IPS DF 6.9 (cell line): Measurements from ENCODE around the gene KRTAP25-1.

Experiments used
- DNase-seq: peaks from one replicate; pipeline ENCODE4 v3.0.0-alpha.2; 2013; ENCODE audit warnings: low read depth, low spot score
- H3K27ac ChIP-seq: one replicate; pipeline ENCODE4 v1.5.1; 2013; ENCODE audit warnings: low read length, control low read depth
- H3K27me3 ChIP-seq: 2 replicates; pipeline ENCODE4 v1.6.1; 2013; ENCODE audit warnings: mild to moderate bottlenecking, low read length; ENCODE audit not compliant: control insufficient read depth, insufficient read depth
- H3K36me3 ChIP-seq: 2 replicates; pipeline ENCODE4 v1.6.1; 2013; ENCODE audit warnings: low read length; ENCODE audit not compliant: control insufficient read depth, insufficient read depth
- H3K4me1 ChIP-seq: 2 replicates; pipeline ENCODE4 v1.6.1; 2013; ENCODE audit warnings: low read length; ENCODE audit not compliant: control insufficient read depth, insufficient read depth
- H3K4me3 ChIP-seq: 2 replicates; pipeline ENCODE4 v1.5.1; 2013; ENCODE audit warnings: mild to moderate bottlenecking, low read length
- H3K9me3 ChIP-seq: 2 replicates; pipeline ENCODE4 v1.6.1; 2013; ENCODE audit warnings: low read length, inconsistent platforms; ENCODE audit not compliant: control insufficient read depth, insufficient read depth
- WGBS: extraction: QIAGEN DNeasy Blood & Tissue Kit; methylation state at CpG from one replicate; pipeline ENCODE4 v1.1.7; 2013; ENCODE audit warnings: mixed read lengths, missing lambda C conversion rate; ENCODE audit not compliant: insufficient read length, insufficient coverage; 5-methylcytosine and 5-hydroxymethylcytosine counted together

KRTAP25-1 gene

DNA sequence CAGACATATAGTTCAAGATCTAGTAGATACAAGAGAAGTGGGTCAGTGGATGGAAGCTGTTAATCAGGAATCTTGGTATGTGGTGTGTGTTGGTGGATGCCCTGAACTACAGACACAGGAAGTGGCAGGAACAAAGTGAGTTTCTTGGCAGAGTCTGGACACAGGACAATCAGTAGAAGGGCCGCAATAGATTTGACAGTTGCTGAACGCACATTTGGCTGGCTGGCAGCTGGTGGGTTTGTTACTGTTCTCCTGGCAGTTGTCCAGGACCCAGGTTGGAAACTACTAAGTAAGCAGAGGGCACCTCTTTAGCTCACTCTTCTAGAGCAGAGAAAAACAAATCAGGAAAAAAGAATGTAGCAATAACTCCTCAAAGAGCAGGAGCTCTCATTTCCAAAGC lies 17.6 kb upstream of the KRTAP25-1 start:
- Histone ChIP-seq H3K4me1 (no peaks in the 10 kb centered on the region), H3K27ac (no peak overlapping the region), H3K27me3 (no peaks in the 10 kb centered on the region), H3K4me3 (no peak overlapping the region), H3K9me3 (no peaks in the 10 kb centered on the region), H3K36me3 (no peaks in the 10 kb centered on the region)
- WGBS = no CpG with 5 or more reads among the region's 2 CpGs
- DNase-seq = no peak

DNA sequence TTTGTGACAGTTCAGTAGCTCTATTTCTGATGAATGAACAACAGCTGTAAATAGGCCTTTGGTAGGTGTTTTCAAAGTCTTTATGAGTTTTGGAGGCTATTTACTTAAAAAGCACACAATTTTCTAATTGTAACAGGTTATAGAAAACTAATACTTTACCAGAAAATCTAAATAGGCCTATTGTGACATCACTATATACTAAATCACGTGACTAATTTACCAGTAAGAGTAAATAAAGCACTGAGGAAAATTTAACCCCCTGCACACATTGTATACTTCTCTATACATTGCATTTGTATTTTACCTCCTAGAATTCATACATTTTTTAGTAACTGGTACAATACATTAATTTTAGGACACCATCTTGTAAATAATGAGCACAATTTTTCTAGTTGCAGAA lies 15.8 kb upstream of the KRTAP25-1 start:
- DNase-seq = no peak
- no peak overlapping the region for H3K27ac ChIP-seq
- H3K36me3 ChIP-seq = no peaks in the 10 kb centered on the region
- no peaks in the 10 kb centered on the region for H3K9me3 ChIP-seq
- H3K27me3 ChIP-seq = no peaks in the 10 kb centered on the region
- no CpG with 5 or more reads among the region's 1 CpG for WGBS
- H3K4me3 ChIP-seq = no peak overlapping the region
- H3K4me1 ChIP-seq = no peaks in the 10 kb centered on the region

DNA sequence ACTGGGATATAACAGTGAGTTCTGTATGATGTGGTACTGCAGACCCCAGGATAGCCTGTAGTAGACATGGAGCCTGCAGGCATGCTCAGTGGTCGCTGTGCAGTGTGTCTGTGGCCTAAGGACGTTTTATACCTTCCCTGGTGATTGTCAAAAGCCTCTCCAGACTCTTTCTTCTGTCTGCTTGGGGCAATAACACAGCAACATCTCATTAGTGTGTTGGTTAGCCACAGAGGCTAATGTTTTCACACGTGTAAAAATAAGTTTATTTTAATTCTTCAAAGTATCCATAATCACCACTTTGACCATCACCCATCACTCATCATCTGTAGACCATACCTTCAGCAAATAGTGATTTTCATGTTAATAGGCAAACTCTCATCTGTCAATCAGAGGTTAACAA lies 6.5 kb downstream of the KRTAP25-1 start, which contains the start of gene KRTAP24-1:
Gene KRTAP24-1, minus strand, starts transcription at position 101 of the 400 bp plus-strand sequence. Its CDS starts 18 bp downstream, at position 83.
- H3K4me3 ChIP-seq = no peak within 1 kb of the TSS
- peaks cover 2% of the 10 kb centered on the region; the same call in 1 of the 2 replicates for H3K9me3 ChIP-seq
- no peaks in the 10 kb centered on the region for H3K27me3 ChIP-seq
- H3K27ac ChIP-seq = no peak within 1 kb of the TSS
- no peaks in the 10 kb centered on the region for H3K36me3 ChIP-seq
- H3K4me1 ChIP-seq = no peaks in the 10 kb centered on the region
- no CpG with 5 or more reads among the region's 3 CpGs for WGBS
- no peak for DNase-seq

DNA sequence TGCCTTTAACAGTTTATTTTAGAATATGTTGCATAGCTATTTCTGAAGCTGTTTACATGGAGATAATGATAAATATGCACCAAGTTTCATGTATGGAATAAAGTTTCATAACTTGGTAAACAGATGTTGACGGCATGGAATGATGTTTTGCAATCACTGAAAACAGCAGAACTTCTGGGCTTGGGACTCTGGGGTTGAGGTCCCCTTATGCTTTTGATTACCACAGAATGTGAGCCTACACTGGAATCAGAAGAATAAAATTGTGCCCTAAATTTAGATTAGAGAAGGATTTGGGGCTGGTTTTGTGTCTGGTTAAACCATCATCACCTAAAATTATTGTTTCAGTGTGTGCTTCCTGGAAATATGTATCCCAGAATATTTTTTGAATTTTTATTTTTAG lies 17.7 kb downstream of the KRTAP25-1 start:
- no peak for DNase-seq
- H3K4me1 ChIP-seq = no peaks in the 10 kb centered on the region
- H3K27ac ChIP-seq = no peak overlapping the region
- H3K27me3 ChIP-seq = no peaks in the 10 kb centered on the region; the same call in 1 of the 2 replicates
- no CpG with 5 or more reads among the region's 1 CpG for WGBS
- no peaks in the 10 kb centered on the region for H3K36me3 ChIP-seq
- peaks cover 3% of the 10 kb centered on the region for H3K9me3 ChIP-seq
- no peak overlapping the region for H3K4me3 ChIP-seq

DNA sequence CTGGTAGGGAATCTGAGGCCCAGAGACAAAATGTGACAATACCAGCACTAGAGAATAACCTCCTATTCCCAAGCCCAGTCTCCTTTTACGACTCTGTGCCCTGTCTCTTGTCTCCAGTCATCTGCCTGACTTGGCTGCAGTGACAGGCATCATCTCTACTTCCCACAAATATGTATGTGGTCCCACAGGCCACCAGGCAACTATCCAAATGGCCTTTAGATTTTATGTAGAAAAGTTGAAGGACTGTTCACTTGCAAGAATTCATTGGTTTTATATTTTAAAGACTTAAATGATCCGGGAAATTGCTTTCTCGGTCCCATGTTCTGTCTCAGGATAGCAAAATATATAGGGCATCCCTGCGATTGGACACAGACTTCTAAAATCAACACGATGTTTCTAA lies 18.2 kb downstream of the KRTAP25-1 start:
- Histone ChIP-seq H3K36me3 (no peaks in the 10 kb centered on the region), H3K9me3 (peaks cover 3% of the 10 kb centered on the region), H3K4me3 (no peak overlapping the region), H3K27me3 (no peaks in the 10 kb centered on the region; the same call in 1 of the 2 replicates), H3K4me1 (no peaks in the 10 kb centered on the region), H3K27ac (no peak overlapping the region)
- no peak for DNase-seq
- WGBS = no CpG with 5 or more reads among the region's 5 CpGs

DNA sequence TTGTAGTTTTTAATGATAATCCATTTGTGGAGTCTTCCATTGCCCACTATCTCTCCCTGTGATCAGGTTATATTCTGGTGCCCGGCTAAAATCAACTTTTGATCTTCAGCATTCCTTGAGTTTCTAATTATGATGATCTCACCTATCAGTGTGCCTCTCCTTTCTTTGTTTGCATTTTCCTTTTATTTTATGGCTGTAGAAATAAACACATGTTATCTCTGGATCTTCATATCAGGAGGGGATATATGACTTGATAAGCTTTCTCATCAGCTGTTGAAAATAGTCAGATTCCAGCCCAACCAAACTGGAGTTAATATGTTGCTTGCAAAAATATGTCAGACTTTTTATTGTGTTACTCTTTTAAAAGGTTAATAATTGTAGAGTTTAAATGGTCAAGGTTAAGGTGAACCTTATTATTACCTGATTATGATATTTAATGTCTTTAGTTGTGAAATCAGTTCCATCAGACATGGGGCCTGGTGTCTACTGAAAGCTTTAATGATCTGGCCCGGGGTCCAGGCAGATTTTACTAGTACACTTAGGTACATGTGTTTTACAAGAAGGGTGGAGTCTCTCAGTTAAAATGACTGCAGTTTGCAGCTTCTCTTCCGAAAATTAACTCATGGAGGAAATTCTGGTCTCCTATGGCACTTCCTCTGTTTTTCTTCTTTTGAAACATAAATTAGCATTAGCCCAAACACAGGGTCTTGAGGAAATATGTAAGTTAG lies 19.3 kb downstream of the KRTAP25-1 start:
- H3K9me3 ChIP-seq = peaks cover 3% of the 10 kb centered on the region
- H3K27me3 ChIP-seq = no peaks in the 10 kb centered on the region
- H3K36me3 ChIP-seq = no peaks in the 10 kb centered on the region
- H3K4me3 ChIP-seq = no peak overlapping the region
- no CpG with 5 or more reads among the region's 3 CpGs for WGBS
- no peaks in the 10 kb centered on the region for H3K4me1 ChIP-seq
- DNase-seq = no peak
- no peak overlapping the region for H3K27ac ChIP-seq

DNA sequence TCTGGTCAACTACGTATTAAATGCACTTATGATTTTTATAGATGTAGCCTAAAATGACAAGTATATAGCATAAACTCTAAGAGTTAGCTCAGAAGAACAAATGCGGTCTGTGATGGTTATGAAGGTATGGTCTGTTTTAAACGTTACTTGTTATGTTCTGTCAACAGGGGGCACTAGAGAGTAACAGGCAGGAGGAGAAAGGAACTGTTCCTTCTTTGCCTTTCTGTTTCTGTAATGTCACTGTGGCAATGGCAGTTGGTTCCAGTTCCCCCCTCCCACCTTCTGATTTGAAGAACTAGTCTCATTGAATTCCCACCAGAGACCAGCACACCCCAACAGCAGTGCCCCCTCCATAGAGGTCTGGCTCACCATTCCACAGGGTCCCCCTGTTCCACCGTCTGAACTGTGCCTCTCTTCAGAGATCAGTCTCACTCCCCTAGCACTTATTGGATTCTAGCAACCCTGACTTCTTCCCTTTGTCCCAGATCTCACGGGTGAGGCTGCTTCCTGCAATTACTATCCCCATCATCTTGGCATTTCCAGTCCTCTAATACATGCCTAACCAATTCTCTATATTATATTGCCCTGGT lies 20.6 kb downstream of the KRTAP25-1 start:
- Histone ChIP-seq H3K4me3 (no peak overlapping the region), H3K27me3 (no peaks in the 10 kb centered on the region), H3K36me3 (no peaks in the 10 kb centered on the region), H3K4me1 (no peaks in the 10 kb centered on the region), H3K9me3 (peaks cover 4% of the 10 kb centered on the region), H3K27ac (no peak overlapping the region)
- WGBS = no CpG with 5 or more reads among the region's 5 CpGs
- no peak for DNase-seq

DNA sequence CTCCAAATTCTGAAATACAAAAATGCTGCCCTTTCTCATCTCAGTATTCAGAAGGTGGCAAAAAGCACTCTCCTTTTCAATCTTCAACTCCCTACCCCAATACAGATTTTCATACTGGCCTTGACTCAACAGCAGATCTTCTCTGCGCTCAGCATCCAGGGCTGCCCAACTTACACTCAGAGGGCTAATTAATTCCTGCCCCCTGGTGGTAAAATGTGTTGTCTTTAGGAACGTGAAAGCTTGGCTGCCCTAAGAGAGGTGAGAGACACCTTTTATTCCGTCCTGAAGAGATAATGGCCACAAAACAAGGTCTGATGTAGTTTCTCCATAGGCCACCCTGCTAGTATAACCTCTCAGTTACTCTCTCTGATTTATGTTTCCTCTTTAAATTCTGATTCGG lies 31.5 kb downstream of the KRTAP25-1 start:
- Histone ChIP-seq H3K27me3 (no peaks in the 10 kb centered on the region), H3K36me3 (no peaks in the 10 kb centered on the region), H3K4me1 (no peaks in the 10 kb centered on the region), H3K9me3 (0 out of 2 replicates have a peak, but pooled peaks cover 3% of the 10 kb centered on the region), H3K27ac (no peak overlapping the region), H3K4me3 (no peak overlapping the region)
- peak; percentile 9 for DNase-seq
- no CpG with 5 or more reads among the region's 4 CpGs for WGBS

DNA sequence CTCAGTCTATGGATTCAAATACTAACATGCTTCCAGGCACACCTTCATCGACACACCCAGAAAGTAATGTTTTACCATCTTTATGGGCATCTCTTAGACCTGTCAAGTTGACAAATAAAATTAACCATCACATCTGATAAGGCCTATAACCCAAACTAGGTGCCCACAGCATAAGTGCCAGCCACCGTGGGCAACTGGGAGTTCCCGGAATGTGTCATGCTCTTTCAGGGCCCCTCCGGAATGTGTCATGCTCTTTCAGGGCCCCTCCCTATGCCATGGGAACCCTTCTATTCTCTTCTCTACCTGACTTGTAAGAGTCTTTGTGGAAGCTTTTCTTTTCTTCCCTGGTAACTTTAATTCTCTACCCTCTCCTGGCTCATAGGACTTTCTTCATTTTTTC lies 33.2 kb downstream of the KRTAP25-1 start:
- no peak overlapping the region for H3K27ac ChIP-seq
- DNase-seq = no peak
- WGBS = no CpG with 5 or more reads among the region's 4 CpGs
- no peaks in the 10 kb centered on the region for H3K4me1 ChIP-seq
- H3K36me3 ChIP-seq = no peaks in the 10 kb centered on the region
- H3K4me3 ChIP-seq = no peak overlapping the region
- peaks cover 2% of the 10 kb centered on the region; the same call in 1 of the 2 replicates for H3K9me3 ChIP-seq
- H3K27me3 ChIP-seq = no peaks in the 10 kb centered on the region

DNA sequence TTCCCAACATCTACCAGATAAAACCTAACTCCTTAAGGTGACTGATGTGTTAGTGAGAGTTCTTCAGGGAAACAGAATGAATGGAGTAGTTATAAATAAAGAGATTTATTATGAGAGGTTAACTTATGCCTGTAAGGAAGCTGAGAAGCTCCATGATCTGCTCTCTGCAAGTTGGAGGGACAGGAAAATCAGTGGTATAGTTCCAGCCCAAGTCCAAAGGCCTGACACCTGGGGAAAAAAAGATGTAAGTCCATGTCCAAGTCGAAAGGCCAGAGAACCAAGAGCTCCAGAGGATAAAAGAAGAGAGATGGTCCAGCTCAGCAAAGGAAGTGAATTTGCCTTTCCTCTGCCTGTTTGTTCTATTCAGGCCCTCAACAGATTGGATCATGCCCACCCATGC lies 33.6 kb downstream of the KRTAP25-1 start:
- no peaks in the 10 kb centered on the region for H3K4me1 ChIP-seq
- no peak overlapping the region for H3K27ac ChIP-seq
- no CpG with 5 or more reads among the region's 1 CpG for WGBS
- no peak for DNase-seq
- no peak overlapping the region for H3K4me3 ChIP-seq
- H3K9me3 ChIP-seq = peaks cover 2% of the 10 kb centered on the region; the same call in 1 of the 2 replicates
- no peaks in the 10 kb centered on the region for H3K27me3 ChIP-seq
- H3K36me3 ChIP-seq = no peaks in the 10 kb centered on the region
